HG03439 (cell line): Measurements from ENCODE around the gene TPGS2.
"Not testable (repeated sequence)": the region's sequence is repeated elsewhere in the genome, so short reads cannot be mapped to it uniquely, and the experiment has no call there.

Experiments
- ATAC-seq: cut with Tn5 transposase; IDR thresholded peaks from one replicate; pipeline ENCODE4 v1.9.1; 2021; ENCODE audit warnings: mild to moderate bottlenecking, moderate library complexity; ENCODE audit not compliant: unreplicated experiment

TPGS2 gene, protein sequence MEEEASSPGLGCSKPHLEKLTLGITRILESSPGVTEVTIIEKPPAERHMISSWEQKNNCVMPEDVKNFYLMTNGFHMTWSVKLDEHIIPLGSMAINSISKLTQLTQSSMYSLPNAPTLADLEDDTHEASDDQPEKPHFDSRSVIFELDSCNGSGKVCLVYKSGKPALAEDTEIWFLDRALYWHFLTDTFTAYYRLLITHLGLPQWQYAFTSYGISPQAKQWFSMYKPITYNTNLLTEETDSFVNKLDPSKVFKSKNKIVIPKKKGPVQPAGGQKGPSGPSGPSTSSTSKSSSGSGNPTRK

DNA sequence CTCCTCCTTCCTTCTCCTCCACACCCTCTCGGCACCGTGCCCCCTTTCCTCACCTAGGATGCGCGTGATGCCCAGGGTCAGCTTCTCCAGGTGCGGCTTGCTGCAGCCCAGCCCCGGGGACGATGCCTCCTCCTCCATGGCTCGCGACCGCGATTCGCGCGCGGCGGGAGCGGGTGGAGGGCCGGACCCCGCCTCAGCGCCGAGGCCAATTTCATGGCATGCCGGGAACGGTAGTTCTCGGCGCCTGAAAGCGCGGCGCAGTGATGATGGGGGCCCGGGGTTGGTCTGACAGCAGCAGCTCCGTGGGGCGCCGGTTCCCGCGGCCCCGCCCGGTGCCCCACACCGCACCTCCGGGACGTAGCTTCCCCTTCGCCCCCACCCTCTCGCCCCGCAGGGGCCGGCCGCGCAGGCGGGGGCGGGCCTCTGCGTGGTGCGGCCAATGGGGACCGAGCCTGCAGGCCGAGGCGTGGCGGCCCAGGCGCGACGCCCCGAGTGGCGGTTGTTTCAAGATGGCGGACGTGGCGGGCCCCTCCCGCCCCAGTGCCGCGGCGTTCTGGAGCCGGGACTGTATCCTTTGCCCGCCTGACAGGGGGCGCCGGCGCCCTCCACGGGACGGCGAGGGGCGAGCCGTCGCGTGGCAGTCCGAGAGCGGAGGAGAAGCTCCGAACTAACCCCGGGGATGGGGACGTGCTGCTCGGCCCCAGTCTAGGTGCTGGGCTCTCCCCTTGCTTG, at the start of gene TPGS2, which contains the start of gene KIAA1328:
TPGS2 (minus strand) TSS at position 373 of the 732 bp plus-strand sequence; CDS start at position 138, 235 bp downstream.
KIAA1328 (plus strand) TSS at position 498 of the 732 bp plus-strand sequence; CDS start at position 510, 12 bp downstream.
- peak; percentile 96 for ATAC-seq

DNA sequence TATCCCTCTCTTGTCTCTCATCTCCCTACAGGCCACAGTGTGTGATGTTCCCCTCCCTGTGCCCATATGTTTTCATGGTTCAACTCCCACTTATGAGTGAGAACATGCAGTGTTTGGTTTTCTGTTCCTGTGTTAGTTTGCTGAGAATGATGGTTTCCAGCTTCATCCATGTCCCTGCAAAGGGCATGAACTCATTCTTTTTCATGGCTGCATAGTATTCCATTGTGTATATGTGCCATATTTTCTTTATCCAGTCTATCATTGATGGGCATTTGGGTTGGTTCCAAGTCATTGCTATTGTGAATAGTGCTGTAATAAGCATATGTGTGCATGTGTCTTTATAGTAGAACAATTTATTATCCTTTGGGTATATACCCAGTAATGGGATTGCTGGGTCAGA, 45.0 kb upstream of the TPGS2 start:
- ATAC-seq = not testable (repeated sequence)

DNA sequence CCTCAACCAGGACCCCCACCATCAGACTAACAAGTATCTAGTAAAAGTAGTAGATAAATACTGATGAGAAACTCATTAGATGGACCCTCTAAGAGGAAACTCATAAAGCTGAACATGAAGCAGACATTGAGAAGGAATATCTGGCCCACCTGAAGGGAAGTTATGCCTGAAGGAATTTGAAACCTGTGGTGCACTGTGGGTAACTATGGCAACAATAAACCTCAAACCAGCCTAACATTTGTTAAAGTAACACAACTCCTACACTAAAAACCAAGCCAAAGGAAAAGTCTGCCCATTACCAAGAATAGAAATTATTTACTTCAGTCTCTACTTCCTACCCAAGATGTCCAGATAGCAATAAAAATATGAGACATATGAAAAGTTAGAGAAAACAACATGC, 43.5 kb upstream of the TPGS2 start:
- ATAC-seq = no peak

DNA sequence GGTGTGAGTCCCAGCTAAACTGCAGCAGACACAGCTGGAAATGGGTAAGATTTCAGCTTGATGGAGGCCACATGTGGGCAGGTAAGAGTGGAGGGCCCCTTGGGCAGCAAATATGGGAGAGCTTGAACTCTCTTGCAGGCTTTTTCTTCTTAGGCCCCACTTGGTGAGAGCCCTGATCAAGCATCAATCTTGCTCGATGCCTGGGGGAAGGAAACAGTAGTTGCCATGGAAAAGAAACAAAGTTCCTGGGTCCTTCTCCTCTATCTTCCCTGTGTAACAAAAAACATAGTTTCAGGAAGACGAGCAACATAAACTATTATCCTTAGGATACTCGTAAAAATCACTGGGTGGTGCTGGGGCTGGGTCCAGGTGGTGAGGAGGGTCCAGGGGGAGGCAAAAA, 43.0 kb upstream of the TPGS2 start:
- ATAC-seq = no peak

DNA sequence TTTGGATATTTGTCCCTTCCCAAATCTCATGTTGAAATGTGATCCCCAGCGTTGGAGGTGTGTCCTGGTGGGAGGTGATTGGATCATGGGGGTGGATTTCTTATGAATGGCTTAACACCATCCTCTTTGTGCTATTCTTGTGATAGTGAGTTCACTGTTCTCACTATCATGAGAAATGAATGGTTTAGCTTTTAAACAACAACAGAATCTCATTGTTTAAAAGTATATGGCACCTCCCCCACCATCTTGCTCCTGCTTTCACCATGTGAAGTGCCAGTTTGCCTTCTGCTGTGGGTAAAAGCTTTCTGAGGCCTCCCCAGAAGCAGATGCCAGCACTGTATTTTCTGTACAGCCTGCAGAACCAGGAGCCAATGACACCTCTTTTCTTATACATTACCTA, 38.3 kb upstream of the TPGS2 start:
- ATAC-seq = no peak

DNA sequence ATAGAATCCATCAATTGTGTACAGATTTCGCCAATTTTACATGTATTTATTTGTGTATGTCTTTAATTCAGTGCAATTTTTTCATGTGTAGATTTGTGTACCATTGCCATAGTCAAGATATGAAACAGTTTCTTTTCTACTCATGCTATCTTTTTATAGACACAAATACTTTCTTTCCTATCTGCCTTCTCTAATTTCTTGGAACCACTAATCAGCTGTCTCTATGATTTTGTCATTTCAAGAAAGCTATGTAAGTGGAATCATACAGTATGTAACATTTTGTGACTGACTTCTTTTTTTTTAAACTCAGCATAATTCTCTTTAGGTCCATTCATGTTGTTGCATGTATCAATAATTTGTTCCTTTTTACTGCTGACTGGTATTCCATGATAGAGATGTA, 33.4 kb upstream of the TPGS2 start:
- ATAC-seq = no peak

DNA sequence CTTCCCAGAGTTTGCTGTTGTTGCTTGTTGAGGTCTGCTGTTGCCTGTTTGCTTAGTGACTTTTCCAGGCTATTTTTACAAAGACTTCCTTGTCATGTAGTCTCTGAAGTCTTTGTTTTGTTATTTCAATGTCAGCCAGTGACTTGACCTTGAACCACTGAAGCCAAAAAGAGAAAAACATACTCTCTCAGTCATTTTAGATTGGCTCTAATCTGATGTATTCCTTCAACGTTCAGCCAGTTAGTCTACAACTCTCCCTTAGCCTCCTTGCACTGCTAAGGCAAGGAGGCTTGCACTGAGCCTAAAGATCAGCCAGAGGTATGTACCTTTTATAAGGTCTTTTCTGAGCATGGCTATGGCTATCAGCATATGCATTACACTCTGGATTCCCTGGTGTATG, 28.0 kb upstream of the TPGS2 start:
- no peak for ATAC-seq

DNA sequence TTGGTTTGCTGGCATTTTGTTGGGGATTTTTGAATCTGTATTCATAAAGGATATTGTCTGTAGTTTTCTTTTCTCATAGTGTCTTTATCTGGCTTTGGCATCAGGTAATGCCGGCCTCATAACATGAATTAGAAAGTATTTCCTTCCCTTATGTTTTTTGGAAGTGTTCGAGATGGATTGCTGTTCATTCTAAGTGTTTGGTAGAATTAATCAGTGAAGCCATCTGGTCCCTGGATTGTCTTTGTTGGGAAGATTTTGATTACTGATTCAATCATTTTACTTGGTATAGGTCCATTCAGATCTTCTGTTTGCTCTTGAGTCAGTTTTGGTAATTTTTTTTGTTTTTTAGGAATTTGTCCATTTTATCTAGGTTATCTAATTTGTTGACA, 22.4 kb upstream of the TPGS2 start:
- ATAC-seq = no peak

DNA sequence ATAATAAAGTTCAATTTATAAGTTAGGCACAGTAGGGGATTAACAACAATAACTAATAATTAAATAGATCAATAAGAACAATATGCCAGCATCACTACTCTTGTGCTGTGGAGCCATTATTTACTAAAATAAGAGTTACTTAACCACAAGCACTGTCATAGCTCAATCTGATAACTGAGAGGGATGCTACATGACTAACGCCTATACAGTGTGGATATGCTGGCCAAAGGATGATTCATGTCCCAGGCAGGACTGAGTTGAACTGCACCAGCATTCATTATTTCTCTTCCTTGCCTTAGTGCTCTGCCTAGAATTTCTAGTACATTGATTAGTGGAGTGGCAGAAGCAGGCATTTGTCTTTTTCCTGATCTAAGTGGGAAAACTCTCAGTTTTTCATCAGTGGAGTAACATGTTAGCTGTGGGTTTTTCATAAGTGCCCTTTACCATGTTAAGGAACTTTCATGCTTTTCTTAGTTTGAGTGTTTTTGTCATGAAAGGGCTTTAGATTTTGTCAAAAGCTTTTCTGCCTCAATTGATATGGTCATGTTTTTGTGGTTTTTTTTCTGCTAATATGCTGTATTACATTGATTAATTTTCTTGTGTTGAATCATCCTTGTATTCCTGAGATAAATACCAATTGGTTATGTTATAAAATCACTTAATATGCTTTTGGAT, 21.9 kb upstream of the TPGS2 start:
- ATAC-seq = no peak

DNA sequence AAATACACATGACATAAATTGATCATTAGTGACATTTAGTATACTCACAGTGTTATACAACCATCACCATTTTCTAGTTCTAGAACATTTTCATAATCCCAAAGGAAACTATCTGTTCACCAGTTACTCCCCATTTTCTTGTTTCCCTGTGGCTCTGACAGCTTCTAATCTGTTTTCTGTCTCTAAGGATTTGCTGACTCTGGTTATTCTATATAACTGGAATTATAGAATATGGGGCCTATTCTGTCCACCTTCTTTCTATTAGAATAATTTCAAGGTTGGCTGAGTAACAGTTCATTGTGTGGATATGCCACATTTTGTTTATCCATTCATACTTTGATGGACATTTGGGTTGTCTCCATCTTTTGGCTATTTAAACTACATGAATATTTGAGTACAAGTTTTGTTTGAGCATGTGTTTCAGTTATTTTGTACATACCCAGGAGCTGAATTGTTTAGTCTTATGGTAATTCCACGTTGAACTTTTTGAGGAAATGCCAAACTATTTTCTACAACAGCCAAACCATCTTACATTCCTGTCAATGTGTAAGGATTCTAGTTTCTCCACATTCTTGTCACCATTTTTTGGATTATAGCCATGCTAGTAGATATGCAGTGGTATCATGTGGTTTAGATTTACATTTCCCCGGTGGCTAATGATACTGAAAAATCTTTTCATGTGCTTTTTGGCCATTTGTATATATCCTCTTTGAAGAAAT, 20.6 kb upstream of the TPGS2 start:
- no peak for ATAC-seq

DNA sequence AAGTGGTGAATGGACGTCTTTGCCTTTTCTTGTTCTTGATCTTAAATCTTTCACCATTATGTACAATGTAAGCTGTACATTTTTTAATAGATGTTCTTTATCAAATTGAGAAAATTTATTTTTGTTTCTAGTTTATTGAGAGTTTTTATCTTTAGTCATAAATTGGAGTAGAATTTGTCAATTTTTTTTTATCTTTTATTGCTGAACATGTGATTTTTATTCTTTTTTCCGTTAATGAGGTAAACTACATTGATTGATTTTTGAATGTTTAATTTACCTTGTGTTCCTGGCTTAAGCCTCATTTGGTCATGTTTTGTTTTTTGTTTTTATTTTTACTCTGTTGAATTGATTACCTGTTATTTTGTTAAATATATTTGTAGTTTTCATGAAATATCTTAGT, 19.8 kb upstream of the TPGS2 start:
- ATAC-seq = no peak

DNA sequence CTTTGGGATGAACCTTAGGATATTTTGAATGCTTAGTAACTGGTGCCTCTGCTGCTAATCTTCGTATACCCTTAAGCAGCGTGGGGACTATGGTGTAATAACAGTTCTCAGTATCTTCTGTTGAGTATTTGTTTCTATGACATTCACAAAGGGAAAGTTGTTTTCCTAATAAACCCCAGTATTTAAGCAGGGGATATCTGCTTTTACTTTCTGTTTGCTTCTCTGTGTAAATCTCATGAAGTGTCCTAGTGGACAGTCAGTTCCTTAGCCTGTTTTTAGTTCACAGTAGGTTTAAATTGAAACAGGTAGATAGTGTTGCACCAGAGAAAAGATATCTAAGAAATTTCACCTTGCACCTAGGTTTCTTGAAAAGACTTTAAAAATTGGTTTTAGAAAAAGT, 15.0 kb upstream of the TPGS2 start:
- no peak for ATAC-seq

DNA sequence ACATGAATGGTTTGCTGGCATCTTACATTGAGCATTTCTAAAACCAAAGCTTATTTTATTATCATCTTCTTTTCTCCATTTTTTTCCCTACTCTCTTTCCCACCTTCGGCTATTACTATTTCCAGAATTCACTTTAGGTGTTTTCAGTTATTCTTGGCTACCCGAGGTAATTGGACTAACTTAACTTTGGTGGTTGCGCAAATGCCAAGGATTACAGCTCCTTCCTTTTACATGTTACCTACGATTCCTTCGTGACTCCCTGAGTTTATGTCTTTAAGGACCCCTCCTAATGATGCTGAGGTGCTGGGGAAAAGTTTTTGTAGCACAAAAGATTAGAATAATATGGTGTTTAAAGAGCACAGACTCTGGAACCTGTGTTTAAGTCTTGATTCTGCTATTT, 14.4 kb upstream of the TPGS2 start:
- no peak for ATAC-seq

DNA sequence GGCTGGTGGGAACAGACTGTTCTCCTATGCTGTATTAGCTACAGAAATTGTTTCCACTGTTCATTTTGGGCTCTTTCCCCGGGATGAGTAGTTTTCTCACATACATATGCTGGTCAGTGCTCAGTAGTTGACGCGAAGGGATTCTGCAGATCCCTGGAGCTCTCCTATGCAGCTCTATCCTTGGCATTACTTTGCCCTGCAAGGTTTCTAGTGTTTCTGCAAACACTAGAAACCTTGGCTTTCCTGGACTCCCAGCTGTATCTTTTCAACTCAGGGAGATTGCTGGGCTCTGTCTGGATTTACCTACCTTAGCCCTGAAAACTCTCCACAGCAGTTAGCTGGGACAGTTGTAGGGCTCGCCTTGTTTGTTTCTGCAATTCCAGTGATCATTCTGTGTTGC, 11.0 kb upstream of the TPGS2 start:
- ATAC-seq = no peak

DNA sequence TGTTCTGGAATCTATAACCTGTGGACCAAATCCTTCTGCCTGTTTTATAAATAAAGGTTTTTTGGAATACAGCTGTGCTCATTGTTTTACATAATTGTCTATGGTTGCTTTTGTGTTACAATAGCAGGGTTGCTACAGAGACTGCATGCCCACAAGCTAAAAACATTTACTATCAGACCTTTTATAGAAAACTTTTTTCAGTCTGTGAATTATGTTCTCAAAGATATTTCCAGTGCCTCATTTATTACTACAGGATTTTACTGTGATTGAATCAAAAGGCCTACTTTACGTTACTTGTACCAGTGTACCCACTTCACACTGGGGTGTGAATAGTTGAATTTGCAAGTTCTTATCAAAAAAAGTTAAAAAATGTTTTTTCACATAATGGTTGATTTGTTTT, 7.1 kb upstream of the TPGS2 start:
- no peak for ATAC-seq

DNA sequence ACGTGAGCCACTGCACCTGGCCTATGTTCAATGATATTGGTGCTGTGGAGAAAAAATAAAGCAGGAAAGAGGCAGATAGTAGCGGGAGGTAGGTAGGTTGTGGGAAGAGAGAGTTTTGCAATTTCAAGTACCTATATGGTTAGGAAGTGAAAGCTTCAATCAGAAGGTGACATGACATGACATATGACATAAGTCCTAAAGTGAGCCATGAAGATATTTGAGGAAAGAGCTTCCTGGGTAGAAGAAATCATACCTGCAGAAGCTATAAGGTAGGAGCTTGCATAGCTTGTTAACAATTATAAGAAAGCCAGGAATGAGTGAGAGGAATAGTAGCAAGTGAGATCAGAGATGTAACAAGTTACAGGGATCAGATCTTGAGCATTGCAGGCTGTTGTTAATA, 4.3 kb upstream of the TPGS2 start:
- ATAC-seq = no peak

DNA sequence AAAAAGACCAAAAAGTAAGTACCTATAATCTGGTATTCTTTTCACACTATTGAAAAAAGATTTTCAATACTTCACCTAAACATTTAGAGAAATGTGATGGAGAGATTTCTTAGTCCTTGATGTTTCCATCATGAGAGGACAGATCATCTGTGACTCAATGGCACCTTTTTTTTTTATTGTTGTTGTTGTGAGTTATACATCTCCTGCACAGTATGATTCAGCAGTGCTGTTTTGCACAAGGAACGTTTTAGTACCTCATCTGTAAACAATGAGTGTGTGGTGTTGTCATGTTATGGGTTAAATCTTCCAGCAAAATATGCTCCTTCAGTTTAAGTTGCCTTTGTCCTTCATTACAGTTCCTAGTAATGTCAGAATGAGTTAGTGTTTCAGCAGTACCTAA, 2.3 kb upstream of the TPGS2 start:
- ATAC-seq = no peak

DNA sequence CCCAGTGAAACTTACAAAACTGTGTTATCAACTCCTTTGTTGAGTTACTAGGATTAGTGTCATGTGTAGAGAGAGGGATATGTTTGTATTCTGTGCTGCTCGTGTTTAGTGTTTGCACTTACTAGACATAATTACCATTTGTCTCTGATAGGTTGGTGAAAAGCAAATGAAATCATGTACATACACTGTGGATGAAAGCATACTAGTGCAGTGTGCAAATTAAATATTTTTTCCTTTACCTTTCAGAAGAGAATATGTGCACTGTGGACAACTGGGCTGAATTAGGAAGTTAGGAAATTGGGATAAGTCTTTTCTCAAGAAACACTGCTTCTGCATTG, 1.3 kb upstream of the TPGS2 start:
- ATAC-seq = no peak

DNA sequence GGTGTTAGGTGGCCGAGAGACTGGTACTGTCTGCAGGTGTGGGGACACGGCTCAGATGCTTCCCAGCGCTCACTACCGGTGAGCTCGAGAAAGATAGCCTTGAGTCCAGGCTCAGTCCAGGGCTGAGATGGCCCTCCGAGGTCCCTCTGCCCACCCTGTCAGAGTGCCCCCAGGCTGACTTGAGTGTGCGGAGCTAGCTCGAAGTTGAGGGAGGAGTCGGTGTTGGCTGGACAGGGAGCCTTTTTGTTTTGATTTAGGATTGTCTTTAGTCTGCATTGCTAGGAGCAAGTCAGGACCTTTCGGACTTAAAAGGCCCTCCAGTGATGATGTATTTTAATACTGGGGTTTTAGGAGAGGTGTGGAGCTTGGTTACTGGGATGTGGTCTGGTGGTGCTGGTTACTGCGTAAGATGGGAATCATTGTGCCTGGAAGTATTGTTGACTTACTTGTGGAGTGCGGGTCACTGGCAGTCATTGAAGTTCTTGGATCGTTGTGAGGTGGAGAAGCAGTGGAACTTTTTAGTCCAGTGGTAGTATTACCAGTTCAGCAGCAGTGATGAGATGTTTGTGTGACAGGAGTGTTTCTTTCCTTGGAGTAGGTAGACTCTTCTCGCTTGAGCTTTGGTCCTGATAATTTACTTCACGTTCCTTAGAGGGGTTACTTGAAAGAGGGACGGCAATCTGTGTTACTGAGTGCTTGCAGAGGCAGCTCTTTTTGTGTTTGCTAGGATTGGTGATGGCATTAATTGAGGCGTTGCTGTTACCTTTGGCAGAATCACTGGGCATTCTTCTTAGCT, 758 bp upstream of the TPGS2 start:
- ATAC-seq = no peak

DNA sequence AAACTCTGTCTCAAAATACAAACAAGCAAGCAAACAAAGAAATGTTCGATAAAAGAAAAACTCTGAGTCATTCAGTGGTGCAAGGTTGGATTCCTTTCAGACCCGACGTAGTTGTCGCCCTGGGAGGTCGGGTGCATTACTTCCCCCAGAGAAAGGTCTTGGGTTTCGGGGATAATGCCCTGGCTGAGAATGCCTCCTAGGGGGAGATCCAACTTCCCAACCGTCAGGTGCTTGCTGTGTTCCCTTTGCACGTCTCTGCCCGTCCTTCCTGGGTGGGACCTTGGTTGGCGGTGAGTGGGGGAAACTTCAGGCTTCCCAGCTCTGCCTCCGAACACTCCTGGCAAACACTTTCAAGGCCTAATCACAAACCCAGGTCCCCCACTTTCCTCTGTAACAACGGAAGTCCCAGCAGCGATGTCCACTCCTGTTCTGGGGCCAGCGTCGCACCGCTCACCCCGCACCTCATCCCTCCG, 609 bp downstream of the TPGS2 start:
- peak; percentile 3 for ATAC-seq

DNA sequence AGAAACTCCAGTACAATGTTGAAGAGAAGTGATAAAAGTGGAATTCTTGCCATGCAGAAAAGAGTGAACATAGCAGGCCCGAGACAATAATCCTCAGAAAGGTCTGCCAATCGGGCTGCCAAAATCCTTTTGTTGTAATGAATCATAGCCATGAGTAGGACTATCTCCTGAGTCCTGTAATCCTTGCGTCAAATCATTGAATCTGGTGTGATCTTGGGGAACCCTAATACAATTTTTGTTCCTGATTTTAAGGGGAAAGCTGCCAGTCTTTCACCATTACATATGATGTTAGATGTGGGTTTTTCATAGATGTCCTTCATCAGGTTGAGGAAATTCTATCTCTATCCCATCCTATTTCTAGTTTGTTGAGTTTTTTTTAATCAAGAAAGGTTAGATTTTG, 2.2 kb downstream of the TPGS2 start:
- ATAC-seq = no peak
